GM12865 (cell line): ENCODE results near the gene GPR108.

ENCODE experiments used
- DNase-seq: peaks from one replicate; pipeline ENCODE4 v3.0.0; 2010; ENCODE audit warnings: low read depth
- H3K4me3 ChIP-seq: 2 replicates; pipeline ENCODE4 v1.5.1; 2011; ENCODE audit warnings: mild to moderate bottlenecking, low read depth, low read length, control low read depth
- TF ChIP-seq, protein P1 (sequence below): IDR thresholded peaks from 2 replicates; pipeline ENCODE4 v1.5.1; 2011; ENCODE audit warnings: low read length, control low read depth, low read depth, inconsistent platforms; ENCODE audit not compliant: insufficient read depth; ENCODE audit errors: missing control alignments

GPR108 gene

DNA sequence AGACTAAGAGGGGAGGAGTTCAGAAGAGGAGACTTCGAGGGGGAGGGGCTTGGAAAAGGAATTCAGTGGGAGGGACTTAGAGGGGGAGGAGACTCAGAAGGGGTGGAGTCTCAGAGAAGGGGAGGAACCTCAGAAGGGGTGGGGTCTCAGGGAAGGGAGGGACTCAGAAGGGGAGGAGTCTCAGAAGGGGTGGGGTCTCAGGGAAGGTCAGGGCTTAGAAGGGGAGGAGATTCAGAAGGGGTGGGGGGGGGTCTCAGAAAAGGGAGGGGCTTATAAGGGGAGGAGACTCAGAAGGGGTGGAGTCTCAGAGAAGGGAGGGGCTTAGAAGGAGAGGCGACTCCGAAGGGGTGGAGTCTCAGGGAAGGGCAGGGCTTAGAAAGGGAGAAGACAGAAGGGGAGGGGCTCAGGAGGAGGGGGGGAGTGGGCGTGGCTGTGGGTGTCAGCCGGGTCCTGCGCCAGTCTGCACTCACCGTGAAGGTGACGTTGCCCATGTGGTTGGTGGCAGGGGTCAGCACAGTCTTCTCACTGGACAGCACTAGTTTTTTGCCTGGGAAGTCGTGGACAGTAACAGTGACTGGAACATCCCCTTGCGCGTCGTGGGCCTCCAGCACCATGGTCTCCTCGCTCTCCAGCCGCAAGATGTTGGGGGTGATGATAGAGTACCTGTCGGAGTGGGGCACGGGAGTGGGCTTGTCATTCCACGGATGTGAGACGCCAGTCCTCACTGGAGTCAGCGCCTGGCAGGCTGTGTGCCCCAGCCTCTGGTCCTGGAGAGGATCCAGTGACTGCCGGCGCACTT lies 18.4 kb downstream of the GPR108 start:
- no peak overlapping the region for H3K4me3 ChIP-seq
- TF ChIP-seq, protein P1, sequence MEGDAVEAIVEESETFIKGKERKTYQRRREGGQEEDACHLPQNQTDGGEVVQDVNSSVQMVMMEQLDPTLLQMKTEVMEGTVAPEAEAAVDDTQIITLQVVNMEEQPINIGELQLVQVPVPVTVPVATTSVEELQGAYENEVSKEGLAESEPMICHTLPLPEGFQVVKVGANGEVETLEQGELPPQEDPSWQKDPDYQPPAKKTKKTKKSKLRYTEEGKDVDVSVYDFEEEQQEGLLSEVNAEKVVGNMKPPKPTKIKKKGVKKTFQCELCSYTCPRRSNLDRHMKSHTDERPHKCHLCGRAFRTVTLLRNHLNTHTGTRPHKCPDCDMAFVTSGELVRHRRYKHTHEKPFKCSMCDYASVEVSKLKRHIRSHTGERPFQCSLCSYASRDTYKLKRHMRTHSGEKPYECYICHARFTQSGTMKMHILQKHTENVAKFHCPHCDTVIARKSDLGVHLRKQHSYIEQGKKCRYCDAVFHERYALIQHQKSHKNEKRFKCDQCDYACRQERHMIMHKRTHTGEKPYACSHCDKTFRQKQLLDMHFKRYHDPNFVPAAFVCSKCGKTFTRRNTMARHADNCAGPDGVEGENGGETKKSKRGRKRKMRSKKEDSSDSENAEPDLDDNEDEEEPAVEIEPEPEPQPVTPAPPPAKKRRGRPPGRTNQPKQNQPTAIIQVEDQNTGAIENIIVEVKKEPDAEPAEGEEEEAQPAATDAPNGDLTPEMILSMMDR: no peak
- DNase-seq: peak; percentile 67

DNA sequence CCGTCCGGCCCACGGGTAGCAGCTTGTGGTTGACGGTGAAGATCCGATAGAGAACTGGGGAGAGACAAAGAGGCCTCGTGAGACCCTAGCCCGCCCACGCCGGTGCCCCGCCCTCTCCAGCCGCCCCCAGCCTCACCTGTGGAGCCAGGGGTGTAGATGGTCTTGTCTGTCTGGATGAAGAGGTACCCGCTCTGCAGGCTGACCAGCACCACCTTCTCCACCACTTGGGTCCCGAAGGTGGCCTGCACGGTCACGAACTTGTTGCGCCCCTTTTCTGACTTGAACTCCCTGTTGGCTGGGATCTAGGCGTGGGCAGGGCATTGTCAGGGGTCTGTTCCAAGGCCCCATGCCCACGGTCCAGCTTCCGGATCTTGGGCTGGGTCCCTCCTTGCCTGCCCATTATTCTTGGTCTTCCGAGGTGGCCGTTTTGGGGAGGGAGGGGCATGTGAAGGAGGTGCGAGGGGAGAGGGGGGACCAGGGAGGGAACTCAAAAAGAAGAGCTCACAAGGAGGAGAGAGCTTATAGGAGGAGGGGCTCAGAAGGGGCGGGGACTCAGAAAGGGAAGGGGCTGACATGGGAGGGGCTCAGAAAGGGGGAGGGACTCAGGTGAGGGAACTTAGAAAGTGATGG lies 19.2 kb downstream of the GPR108 start:
- TF ChIP-seq, protein P1: no peak
- DNase-seq: no peak
- no peak overlapping the region for H3K4me3 ChIP-seq

DNA sequence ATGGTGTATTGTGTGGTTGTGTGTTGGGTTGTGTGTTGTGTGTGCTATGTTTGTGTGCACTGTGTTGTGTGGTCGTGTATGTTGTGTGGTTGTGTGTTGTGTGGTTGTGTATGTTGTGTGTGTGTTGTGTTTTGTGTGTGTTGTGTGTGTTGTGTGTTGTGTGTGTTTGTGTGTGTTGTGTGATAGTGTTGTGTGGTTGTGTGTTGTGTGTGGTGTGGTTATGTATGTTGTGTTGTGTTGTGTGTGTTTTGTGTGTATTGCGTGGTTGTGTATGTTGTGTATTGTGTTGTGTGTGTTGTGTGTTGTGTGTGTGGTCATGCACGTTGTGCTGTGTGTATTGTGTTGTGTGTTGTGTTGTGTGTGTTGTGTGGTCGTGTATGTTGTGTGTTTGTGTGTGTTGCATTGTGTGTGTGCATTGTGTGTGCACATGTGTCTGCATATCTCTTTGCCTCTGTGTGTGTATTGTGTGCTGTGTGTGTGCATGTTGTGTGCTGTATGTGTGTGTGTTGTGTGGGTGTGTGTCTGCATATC lies 19.9 kb downstream of the GPR108 start:
- no peak overlapping the region for H3K4me3 ChIP-seq
- DNase-seq: no peak

DNA sequence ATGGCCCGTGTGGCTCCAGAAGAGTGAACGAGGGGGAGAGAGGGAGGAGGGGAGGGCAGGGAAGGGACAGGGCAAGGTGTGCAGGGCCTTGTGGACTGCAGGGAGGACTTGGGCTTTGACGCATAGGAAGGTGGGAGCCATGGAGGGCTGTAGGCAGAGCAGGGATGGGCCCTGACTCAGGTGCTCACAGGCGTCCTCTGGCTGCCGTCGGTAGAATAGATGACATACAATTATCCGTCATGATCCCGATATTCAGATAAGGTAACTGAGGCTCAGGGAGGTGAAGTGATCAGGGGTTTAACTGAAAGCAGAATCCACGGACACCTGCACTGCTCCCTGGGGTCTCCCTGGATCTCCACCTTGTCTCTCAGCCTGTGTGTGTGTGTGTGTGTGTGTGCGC lies 20.3 kb downstream of the GPR108 start:
- TF ChIP-seq, protein P1: peak; percentile 20
- no peak overlapping the region for H3K4me3 ChIP-seq
- no peak for DNase-seq

More for the DNA sequence above, 19.9 kb downstream of the GPR108 start:
- TF ChIP-seq, protein P1: no peak

DNA sequence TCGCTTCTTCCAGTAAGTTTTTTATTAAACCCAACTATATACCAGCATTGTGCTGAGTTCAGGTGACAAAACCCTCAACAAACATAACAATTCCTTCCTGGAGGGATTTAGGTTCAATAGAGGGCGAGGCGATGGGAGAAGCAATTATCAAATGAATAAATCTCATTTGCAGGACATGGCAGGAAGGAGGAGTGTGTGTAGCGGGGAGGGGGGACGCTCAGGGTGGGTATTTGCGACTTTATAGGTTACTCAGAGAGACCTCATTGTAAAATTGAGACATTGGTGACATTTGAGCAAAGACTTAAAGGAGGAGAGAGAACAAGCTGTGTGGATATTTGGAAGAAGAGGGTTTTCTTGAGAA lies 20.8 kb downstream of the GPR108 start:
- TF ChIP-seq, protein P1: no peak

DNA sequence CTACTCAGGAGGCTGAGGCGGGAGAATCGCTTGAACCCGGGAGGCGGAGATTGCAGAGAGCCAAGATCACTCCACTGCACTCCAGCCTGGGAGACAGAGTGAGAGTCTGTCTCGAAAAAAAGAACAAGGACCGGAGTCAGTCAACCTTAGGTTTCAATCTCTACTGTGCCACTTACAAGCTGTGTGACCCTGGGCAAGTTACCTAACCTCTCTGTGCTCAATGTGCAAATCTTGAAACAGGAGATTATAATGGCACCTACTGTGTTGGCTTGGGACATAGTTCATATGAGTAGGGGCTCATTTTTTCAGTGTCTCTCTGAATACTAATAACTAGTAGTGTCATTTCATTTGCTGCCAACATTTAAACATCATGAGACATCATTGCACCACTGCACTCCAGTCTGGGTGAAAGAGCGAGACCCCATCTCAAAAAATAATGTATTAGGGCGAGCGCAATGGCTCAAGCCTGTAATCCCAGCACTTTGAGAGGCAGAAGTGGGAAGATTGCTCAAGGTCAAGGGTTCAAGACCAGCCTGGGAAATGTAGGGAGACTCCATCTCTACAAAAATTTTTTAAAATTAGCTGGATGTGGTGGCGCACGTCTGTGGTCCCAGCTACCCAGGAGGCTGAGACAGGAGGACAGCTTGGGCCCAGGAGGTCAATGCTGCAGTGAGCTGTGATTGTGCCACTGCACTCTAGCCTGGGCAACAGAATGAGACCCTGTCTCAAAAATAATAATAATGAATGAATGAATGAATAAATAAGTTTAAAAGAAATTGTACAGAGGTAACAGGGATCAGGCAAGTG lies 22.4 kb downstream of the GPR108 start:
- no peak overlapping the region for H3K4me3 ChIP-seq
- DNase-seq: no peak
- TF ChIP-seq, protein P1: no peak

More for the DNA sequence above, 20.8 kb downstream of the GPR108 start:
- no peak for DNase-seq
- no peak overlapping the region for H3K4me3 ChIP-seq
